Tibial nerve (tissue), 4 donors: Measurements from ENCODE around the gene NPHP1. TPM values are rescaled to one million over a fixed set of nuclear protein-coding genes. Genes with fewer than 3 reads are reported as not detected.
A peak's percentile ranks its signal among the peaks of the same experiment; 100 is the strongest.
"Not testable (repeated sequence)": the region's sequence is repeated elsewhere in the genome, so short reads cannot be mapped to it uniquely, and the experiment has no call there.

Experiments
- DNase-seq, 2 donors: peaks; one replicate each; pipeline ENCODE4 v3.0.0-alpha.2; 2019; ENCODE audit warnings: low spot score in 2 of 2
- H3K27ac ChIP-seq, 4 donors: fragments of 200-600 bp; sonication (generic) in 3 of 4; one replicate each; pipeline ENCODE4 v1.5.1; 2017 to 2019; ENCODE audit warnings: mild to moderate bottlenecking in 1 of 4
- H3K27me3 ChIP-seq, 2 donors: fragments of 200-600 bp; sonication (generic) in 1 of 2; one replicate each; pipeline versions ENCODE4 v1.5.1 to v1.6.0; 2017 to 2019
- H3K36me3 ChIP-seq, 3 donors: fragments of 200-600 bp; sonication (generic); one replicate each; pipeline ENCODE4 v1.5.1; 2018 to 2019
- H3K4me1 ChIP-seq, 4 donors: fragments of 200-600 bp; sonication (generic) in 3 of 4; one replicate each; pipeline ENCODE4 v1.5.1; 2017 to 2019
- H3K4me3 ChIP-seq, 4 donors: fragments of 200-600 bp; sonication (generic) in 3 of 4; one replicate each; pipeline ENCODE4 v1.5.1; 2017 to 2019; ENCODE audit warnings: mild to moderate bottlenecking in 1 of 4, moderate library complexity in 1 of 4
- H3K9me3 ChIP-seq, 4 donors: fragments of 200-600 bp; sonication (generic) in 3 of 4; one replicate each; pipeline ENCODE4 v1.5.1; 2017 to 2019
- EP300 ChIP-seq, 2 donors: sonication (generic); formaldehyde crosslinking; IDR thresholded peaks; one replicate each; pipeline ENCODE4 v1.6.1; 2017; ENCODE audit warnings: antibody characterized with exemption in 2 of 2, mild to moderate bottlenecking in 1 of 2
- POLR2A ChIP-seq, 2 donors: fragments of 450-650 bp; IDR thresholded peaks; one replicate each; pipeline ENCODE4 v1.6.1; 2017; ENCODE audit warnings: antibody characterized with exemption in 2 of 2, mild to moderate bottlenecking in 2 of 2, moderate library complexity in 2 of 2
- WGBS, 2 donors: methylation state at CpG; one replicate each; pipeline ENCODE4 v1.1.5; 2018; 5-methylcytosine and 5-hydroxymethylcytosine counted together
- total RNA-seq, 4 donors: library from RNA; depleted of rRNA; stranded (reverse); fragments of >200 nt; gene quantifications; one replicate each; pipeline ENCODE4 v1.1.0, GENCODE V29; 2016
- TF ChIP-seq, protein P1 (sequence below), 5 experiments: fragments of 200-600 bp in 3 of 5; fragments of 450-650 bp in 2 of 5; sonication (generic) in 3 of 5; IDR thresholded peaks; one replicate each; pipeline ENCODE4 v1.5.1; 2016 to 2019; ENCODE audit warnings: antibody characterized with exemption in 5 of 5, mild to moderate bottlenecking in 3 of 5, moderate library complexity in 2 of 5

The NPHP1 gene
- total RNA-seq, 4 donors from 2014 or later, result 3.5 to 8.7 (median 5.9) TPM

DNA sequence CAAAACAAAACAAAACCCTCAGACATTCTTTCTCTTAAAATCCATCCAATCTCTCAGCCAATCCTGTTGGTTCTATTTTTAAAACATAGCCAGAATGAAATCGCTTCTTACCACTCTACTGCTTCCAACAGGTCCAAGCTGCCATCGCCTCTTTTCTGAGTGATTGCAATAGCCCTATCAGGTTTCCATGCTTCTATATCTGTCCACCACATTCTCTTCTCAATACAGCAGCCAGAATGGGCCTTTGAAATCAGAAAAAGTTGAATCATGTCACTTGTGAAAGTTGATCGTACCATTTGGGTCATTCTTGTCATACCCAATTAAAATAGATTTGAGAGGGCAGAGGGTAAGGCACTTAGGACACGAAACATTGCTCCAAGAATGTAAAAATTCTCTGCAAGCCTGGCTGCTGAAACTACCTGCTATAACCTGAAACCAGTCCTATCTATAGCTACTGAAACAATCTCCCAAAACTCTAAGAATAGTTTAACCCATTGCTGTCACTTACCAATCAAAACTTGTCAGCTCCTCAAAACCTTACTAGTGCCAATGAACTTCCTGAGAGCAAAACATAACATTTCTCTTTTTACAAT, 10.8 kb upstream of the NPHP1 start:
- DNase-seq, result no peak
- TF ChIP-seq EP300 (IDR thresholded peaks at IDR 0.05) (no peak), POLR2A (IDR thresholded peaks at IDR 0.05) (no peak)
- TF ChIP-seq, protein P1, sequence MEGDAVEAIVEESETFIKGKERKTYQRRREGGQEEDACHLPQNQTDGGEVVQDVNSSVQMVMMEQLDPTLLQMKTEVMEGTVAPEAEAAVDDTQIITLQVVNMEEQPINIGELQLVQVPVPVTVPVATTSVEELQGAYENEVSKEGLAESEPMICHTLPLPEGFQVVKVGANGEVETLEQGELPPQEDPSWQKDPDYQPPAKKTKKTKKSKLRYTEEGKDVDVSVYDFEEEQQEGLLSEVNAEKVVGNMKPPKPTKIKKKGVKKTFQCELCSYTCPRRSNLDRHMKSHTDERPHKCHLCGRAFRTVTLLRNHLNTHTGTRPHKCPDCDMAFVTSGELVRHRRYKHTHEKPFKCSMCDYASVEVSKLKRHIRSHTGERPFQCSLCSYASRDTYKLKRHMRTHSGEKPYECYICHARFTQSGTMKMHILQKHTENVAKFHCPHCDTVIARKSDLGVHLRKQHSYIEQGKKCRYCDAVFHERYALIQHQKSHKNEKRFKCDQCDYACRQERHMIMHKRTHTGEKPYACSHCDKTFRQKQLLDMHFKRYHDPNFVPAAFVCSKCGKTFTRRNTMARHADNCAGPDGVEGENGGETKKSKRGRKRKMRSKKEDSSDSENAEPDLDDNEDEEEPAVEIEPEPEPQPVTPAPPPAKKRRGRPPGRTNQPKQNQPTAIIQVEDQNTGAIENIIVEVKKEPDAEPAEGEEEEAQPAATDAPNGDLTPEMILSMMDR (IDR thresholded peaks at IDR 0.05), result no peak
- WGBS, 2 donors, result 70 to 71% methylated on average over 4 of the region's 4 CpGs

DNA sequence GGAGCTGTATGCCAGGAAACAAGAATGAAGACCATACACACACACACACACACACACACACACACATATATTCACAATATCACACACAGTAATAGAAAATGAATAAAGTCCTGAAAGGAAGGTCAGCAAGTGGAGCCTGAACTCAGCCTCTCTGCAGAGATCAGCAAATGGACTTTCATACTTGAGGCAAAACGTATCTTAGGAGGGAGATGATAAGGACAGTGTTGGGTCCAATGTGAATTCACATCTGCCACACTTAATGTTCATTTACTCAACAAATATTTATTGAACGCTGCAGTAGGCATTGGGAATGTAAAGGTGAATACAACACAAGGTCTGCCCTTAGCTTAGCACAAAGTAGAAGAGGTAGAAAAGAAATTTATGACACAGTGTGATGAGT, 10.3 kb upstream of the NPHP1 start:
- Histone ChIP-seq H3K27me3 (no peaks in the 10 kb centered on the region), H3K36me3 (peaks cover 0 to 12% (median 0%) of the 10 kb centered on the region in 3 donors), H3K9me3 (no peaks in the 10 kb centered on the region), H3K27ac (no peak overlapping the region), H3K4me1 (peaks cover 0 to 22% (median 5%) of the 10 kb centered on the region in 4 donors), H3K4me3 (no peak overlapping the region)
- 69 to 80% methylated on average over 2 of the region's 2 CpGs for WGBS, 2 donors
- DNase-seq, result no peak
- TF ChIP-seq, protein P1 (IDR thresholded peaks at IDR 0.05), result no peak
- no peak for TF ChIP-seq POLR2A (IDR thresholded peaks at IDR 0.05)
- no peak for TF ChIP-seq EP300 (IDR thresholded peaks at IDR 0.05)

More for the DNA sequence above, 10.8 kb upstream of the NPHP1 start:
- Histone ChIP-seq H3K4me3 (no peak overlapping the region), H3K9me3 (no peaks in the 10 kb centered on the region), H3K27ac (no peak overlapping the region), H3K4me1 (peaks cover 0 to 18% (median 5%) of the 10 kb centered on the region in 4 donors), H3K27me3 (no peaks in the 10 kb centered on the region), H3K36me3 (peaks cover 0 to 6% (median 0%) of the 10 kb centered on the region in 3 donors)

DNA sequence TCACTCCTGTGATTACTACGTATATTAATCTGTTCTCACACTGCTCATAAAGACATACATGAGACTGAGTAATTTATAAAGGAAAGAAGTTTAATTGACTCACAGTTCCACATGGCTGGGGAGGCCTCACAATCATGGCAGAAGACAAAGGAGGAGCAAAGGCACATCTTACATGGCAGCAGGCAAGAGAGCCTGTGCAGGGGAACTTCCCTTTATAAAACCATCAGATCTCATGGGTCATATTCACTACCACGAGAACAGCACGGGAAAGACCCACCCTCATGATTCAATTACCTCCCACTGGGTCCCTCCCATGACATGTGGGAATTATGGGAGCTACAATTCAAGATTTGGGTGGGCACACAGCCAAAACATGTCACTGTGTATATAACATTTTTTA, 8.7 kb upstream of the NPHP1 start:
- H3K9me3 ChIP-seq, H3K27ac ChIP-seq, H3K4me3 ChIP-seq, H3K27me3 ChIP-seq, DNase-seq: not testable (repeated sequence)
- WGBS, 2 donors, result 51 to 77% methylated on average over 3 of the region's 3 CpGs
- Histone ChIP-seq H3K4me1 (peaks cover 0 to 22% (median 5%) of the 10 kb centered on the region in 4 donors), H3K36me3 (peaks cover 0 to 26% (median 0%) of the 10 kb centered on the region in 3 donors)

DNA sequence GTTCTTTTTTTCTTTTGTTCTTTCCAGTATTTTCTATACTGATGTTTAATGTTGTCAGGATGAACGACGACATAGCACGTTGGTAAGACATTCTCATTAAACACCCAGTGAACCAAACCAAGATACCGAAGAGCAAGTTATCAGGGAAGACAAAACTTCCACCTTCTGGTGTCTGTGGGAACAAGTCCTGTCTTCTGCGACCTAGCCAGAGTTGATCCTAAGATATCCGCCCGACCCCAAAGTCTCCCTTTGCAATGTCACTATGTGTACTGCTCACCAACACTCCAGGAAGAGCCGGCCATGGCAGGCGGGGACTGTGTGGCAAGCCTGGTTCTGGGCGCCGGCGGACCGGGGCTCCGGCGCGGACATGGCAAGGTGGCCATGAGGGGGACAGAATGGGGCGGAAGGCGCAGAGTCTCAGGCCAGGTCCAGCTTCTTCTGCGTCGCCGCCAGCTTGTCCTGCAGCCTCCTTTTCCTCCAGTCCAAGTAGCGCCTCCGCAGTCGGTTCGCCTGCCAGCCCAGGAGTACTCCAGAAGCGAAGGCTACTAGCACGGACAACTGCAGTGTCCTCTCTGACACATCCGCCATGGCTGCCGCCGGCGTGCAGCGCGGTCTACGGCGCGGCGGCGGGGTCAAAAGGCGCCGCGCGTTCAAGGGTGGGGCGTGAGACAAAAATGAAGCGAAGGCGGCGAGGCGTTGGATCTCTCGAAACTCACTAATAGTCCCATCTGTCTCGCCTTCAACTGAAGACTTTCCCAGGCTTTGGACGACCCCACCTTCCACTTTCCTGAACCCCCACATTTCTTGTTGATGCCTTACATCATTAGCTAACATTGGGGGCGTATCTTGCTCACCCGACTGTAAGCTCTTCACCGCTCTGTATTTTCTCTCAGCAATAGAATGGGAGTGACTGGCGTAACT, 7.4 kb upstream of the NPHP1 start, which contains the start of gene MTLN:
Gene MTLN, minus strand, starts transcription at position 610 of the 921 bp plus-strand sequence. Its CDS starts 22 bp downstream, at position 588.
- H3K27me3 ChIP-seq, result no peaks in the 10 kb centered on the region
- peaks cover 0 to 26% (median 0%) of the 10 kb centered on the region in 3 donors for H3K36me3 ChIP-seq
- TF ChIP-seq, protein P1 (IDR thresholded peaks at IDR 0.05), result peak in 2 of 5 experiments; percentile 9 to 42
- TF ChIP-seq EP300 (IDR thresholded peaks at IDR 0.05) (peak in 1 of 2 donors; percentile 93), POLR2A (IDR thresholded peaks at IDR 0.05) (peak in 1 of 2 donors; percentile 51)
- H3K4me3 ChIP-seq, result peak within 1 kb of the TSS; percentile 46 to 80 (median 60)
- H3K27ac ChIP-seq, result peak within 1 kb of the TSS; percentile 22 to 88 (median 74)
- peaks cover 0 to 22% (median 5%) of the 10 kb centered on the region in 4 donors for H3K4me1 ChIP-seq
- 1 to 22% methylated on average over 53 to 54 of the region's 54 CpGs for WGBS, 2 donors
- no peaks in the 10 kb centered on the region for H3K9me3 ChIP-seq
- DNase-seq, result peak; percentile 60 to 66

DNA sequence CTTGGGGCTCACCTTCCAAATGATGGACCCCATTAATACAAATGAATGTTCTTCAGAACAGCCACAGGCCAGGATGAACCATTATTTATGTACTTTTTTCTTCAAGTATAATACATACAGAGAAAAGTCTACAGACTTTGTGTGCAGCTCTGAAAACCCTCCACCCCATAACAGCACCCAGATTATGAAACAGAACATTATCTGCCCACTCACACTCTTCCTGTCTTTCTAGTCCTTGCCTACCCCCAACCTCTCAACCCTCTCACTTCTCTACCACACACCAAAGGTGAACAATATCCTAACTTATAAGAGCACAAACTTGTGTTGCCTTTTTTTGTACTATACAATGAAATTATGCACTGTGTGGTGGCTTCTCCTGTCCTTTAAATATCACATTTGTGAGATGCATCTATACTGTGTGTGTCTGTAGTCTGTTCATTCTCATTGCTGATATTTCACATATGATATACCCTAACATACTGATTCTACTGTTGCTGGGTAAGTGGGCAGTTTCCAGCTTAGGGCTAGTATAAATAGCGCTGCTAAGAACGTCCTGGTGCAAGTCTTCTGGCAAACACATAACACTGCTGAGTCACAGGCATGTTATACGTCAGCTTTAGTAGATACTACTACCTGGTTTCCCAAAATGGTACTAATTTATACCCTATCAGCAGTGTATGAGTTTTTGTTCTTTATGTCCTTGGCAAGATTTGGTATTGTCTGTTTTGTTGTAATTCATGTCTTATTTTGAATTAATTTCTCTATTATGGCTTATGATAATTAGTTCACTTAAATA, 1.0 kb upstream of the NPHP1 start:
- no peaks in the 10 kb centered on the region for H3K9me3 ChIP-seq
- WGBS, 2 donors, result 57% methylated on average over 3 of the region's 3 CpGs
- H3K36me3 ChIP-seq, result peaks cover 0 to 22% (median 0%) of the 10 kb centered on the region in 3 donors
- H3K4me3 ChIP-seq, result peak overlapping the region in 1 of 4 donors; percentile 66
- no peaks in the 10 kb centered on the region for H3K27me3 ChIP-seq
- DNase-seq, result no peak
- peaks cover 0 to 20% (median 2%) of the 10 kb centered on the region in 4 donors for H3K4me1 ChIP-seq
- TF ChIP-seq, protein P1 (IDR thresholded peaks at IDR 0.05), result no peak
- TF ChIP-seq EP300 (IDR thresholded peaks at IDR 0.05), result no peak
- TF ChIP-seq POLR2A (IDR thresholded peaks at IDR 0.05), result no peak
- peak overlapping the region in 1 of 4 donors; percentile 83 for H3K27ac ChIP-seq
